Measurements from ENCODE around the gene THUMPD2.
"Not testable (repeated sequence)": the region's sequence is repeated elsewhere in the genome, so short reads cannot be mapped to it uniquely, and the experiment has no call there.

The THUMPD2 gene

GRCh38 chr2:39755466-39755865, 23.6 kb downstream of the THUMPD2 start:
- DNase-seq = no peak

GRCh38 chr2:39743269-39743776, 35.7 kb downstream of the THUMPD2 start:
- DNase-seq = no peak

GRCh38 chr2:39741871-39742270, 37.2 kb downstream of the THUMPD2 start:
- DNase-seq = no peak

- DNase-seq = no peak
Measured at GRCh38 chr2:39739386-39739785, 39.7 kb downstream of the THUMPD2 start.

- DNase-seq = no peak
Measured at GRCh38 chr2:39738936-39739335, 40.1 kb downstream of the THUMPD2 start.

GRCh38 chr2:39737661-39738060, 41.4 kb downstream of the THUMPD2 start:
- no peak for DNase-seq

GRCh38 chr2:39736640-39737039, 42.4 kb downstream of the THUMPD2 start:
- DNase-seq = no peak

GRCh38 chr2:39735648-39736047, 43.4 kb downstream of the THUMPD2 start:
- DNase-seq = no peak

- no peak for DNase-seq
Measured at GRCh38 chr2:39734445-39734844, 44.6 kb downstream of the THUMPD2 start.

GRCh38 chr2:39733070-39733674, 45.9 kb downstream of the THUMPD2 start:
- DNase-seq = no peak

- no peak for DNase-seq
Measured at GRCh38 chr2:39732482-39732881, 46.6 kb downstream of the THUMPD2 start.

GRCh38 chr2:39731546-39731945, 47.5 kb downstream of the THUMPD2 start:
- no peak for DNase-seq

GRCh38 chr2:39730685-39731302, 48.3 kb downstream of the THUMPD2 start:
- DNase-seq = no peak

GRCh38 chr2:39730276-39730675, 48.8 kb downstream of the THUMPD2 start:
- DNase-seq = no peak

GRCh38 chr2:39728941-39729351, 50.1 kb downstream of the THUMPD2 start:
- DNase-seq = no peak

- DNase-seq = not testable (repeated sequence)
Measured at GRCh38 chr2:39728085-39728484, 51.0 kb downstream of the THUMPD2 start.

GRCh38 chr2:39725401-39725800, 53.7 kb downstream of the THUMPD2 start:
- no peak for DNase-seq

GRCh38 chr2:39724828-39725144, 54.3 kb downstream of the THUMPD2 start:
- no peak for DNase-seq

- DNase-seq = no peak
Measured at GRCh38 chr2:39723946-39724827, 54.9 kb downstream of the THUMPD2 start.

GRCh38 chr2:39723497-39723896, 55.6 kb downstream of the THUMPD2 start:
- DNase-seq = no peak

- DNase-seq = no peak
Measured at GRCh38 chr2:39720970-39721369, 58.1 kb downstream of the THUMPD2 start.

- no peak for DNase-seq
Measured at GRCh38 chr2:39719317-39719716, 59.7 kb downstream of the THUMPD2 start.

- no peak for DNase-seq
Measured at GRCh38 chr2:39718483-39718882, 60.6 kb downstream of the THUMPD2 start.

- DNase-seq = no peak
Measured at GRCh38 chr2:39717067-39717466, 62.0 kb downstream of the THUMPD2 start.
